IMR-90 (cell line): ENCODE measurements around the gene GNAS.

Experiments
- CEBPB ChIP-seq: IDR thresholded peaks from 2 replicates; pipeline ENCODE4 v1.6.1; 2012; ENCODE audit warnings: low read depth, low read length, improper control_type of control experiment
- FOS ChIP-seq: fragments of 150-350 bp; IDR thresholded peaks from 2 replicates; pipeline ENCODE4 v1.6.1; 2016; ENCODE audit warnings: low read depth, low read length
- MAFK ChIP-seq: IDR thresholded peaks from 2 replicates; pipeline ENCODE4 v1.6.1; 2012; ENCODE audit warnings: low read depth, low read length, improper control_type of control experiment
- MXI1 ChIP-seq: IDR thresholded peaks from 2 replicates; pipeline ENCODE4 v1.6.1; 2012; ENCODE audit warnings: low read depth, mild to moderate bottlenecking, low read length, moderate library complexity, borderline replicate concordance
- POLR2A ChIP-seq: IDR thresholded peaks from 2 replicates; pipeline ENCODE4 v1.6.1; 2012; ENCODE audit warnings: mild to moderate bottlenecking, low read depth, low read length
- RAD21 ChIP-seq: IDR thresholded peaks from 2 replicates; pipeline ENCODE4 v1.6.1; 2012; ENCODE audit warnings: low read length, improper control_type of control experiment
- RCOR1 ChIP-seq: IDR thresholded peaks from 2 replicates; pipeline ENCODE4 v1.6.1; 2012; ENCODE audit warnings: mild to moderate bottlenecking, low read length, improper control_type of control experiment; ENCODE audit not compliant: insufficient replicate concordance
- RFX5 ChIP-seq: IDR thresholded peaks from 2 replicates; pipeline ENCODE4 v1.8.0; 2012; ENCODE audit warnings: low read depth, mild to moderate bottlenecking, low read length, moderate library complexity
- SMC3 ChIP-seq: fragments of 150-350 bp; IDR thresholded peaks from 2 replicates; pipeline ENCODE4 v1.6.1; 2016; ENCODE audit warnings: low read depth, mild to moderate bottlenecking, antibody characterized with exemption, low read length, moderate library complexity
- TF ChIP-seq, protein P1 (sequence below): conservative IDR thresholded peaks from 2 replicates; pipeline ENCODE4 v1.5.1; 2012; ENCODE audit warnings: mild to moderate bottlenecking, low read depth, low read length, improper control_type of control experiment
- TF ChIP-seq, protein P2 (sequence below): fragments of 150-350 bp; IDR thresholded peaks from 2 replicates; pipeline ENCODE4 v1.6.1; 2016; ENCODE audit warnings: low read depth, mild to moderate bottlenecking, low read length, moderate library complexity, borderline replicate concordance

DNA sequence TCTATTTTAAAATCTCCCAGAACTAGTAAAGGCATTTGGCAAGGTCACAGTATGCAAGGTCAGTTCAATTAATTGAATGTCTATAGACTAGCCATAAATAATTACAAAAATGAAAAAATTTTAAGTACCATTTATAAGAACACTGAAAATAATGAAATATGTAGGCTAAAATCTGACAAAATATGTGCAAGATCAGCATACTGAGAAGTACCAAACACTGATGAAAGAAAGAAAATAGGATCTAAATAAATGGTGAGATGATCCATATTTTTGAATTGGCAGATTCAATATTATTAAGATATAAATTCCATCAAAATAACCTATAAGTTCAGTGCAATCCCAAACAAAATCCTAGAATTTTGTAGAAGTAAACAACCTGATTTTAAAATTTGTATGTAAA is 100.5 kb downstream of the GNAS start:
- TF ChIP-seq POLR2A (no peak), MXI1 (no peak), RFX5 (no peak), RAD21 (no peak), RCOR1 (no peak), SMC3 (no peak), CEBPB (no peak), FOS (no peak), MAFK (peak; percentile 64)
- TF ChIP-seq, protein P1, sequence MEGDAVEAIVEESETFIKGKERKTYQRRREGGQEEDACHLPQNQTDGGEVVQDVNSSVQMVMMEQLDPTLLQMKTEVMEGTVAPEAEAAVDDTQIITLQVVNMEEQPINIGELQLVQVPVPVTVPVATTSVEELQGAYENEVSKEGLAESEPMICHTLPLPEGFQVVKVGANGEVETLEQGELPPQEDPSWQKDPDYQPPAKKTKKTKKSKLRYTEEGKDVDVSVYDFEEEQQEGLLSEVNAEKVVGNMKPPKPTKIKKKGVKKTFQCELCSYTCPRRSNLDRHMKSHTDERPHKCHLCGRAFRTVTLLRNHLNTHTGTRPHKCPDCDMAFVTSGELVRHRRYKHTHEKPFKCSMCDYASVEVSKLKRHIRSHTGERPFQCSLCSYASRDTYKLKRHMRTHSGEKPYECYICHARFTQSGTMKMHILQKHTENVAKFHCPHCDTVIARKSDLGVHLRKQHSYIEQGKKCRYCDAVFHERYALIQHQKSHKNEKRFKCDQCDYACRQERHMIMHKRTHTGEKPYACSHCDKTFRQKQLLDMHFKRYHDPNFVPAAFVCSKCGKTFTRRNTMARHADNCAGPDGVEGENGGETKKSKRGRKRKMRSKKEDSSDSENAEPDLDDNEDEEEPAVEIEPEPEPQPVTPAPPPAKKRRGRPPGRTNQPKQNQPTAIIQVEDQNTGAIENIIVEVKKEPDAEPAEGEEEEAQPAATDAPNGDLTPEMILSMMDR: no peak
- TF ChIP-seq, protein P2, sequence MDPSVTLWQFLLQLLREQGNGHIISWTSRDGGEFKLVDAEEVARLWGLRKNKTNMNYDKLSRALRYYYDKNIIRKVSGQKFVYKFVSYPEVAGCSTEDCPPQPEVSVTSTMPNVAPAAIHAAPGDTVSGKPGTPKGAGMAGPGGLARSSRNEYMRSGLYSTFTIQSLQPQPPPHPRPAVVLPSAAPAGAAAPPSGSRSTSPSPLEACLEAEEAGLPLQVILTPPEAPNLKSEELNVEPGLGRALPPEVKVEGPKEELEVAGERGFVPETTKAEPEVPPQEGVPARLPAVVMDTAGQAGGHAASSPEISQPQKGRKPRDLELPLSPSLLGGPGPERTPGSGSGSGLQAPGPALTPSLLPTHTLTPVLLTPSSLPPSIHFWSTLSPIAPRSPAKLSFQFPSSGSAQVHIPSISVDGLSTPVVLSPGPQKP: no peak
